ENCODE data around the gene QKI. TPM values are rescaled to one million over a fixed set of nuclear protein-coding genes. Genes with fewer than 3 reads are reported as not detected.
A peak's percentile ranks its signal among the peaks of the same experiment; 100 is the strongest.
"Not testable (repeated sequence)": the region's sequence is repeated elsewhere in the genome, so short reads cannot be mapped to it uniquely, and the experiment has no call there.

QKI gene
- total RNA-seq, 3 donors from 2014 or later (not counting 1 experiment from before 2014, with no cell fraction given) = 148 to 174 (median 166) TPM

GRCh38 chr6:163588220-163588919 lies 173.9 kb downstream of the QKI start:
- peaks cover 26 to 29% of the 10 kb centered on the region in 2 donors for H3K4me1 Mint-ChIP-seq
- peaks cover 3 to 8% of the 10 kb centered on the region in 2 donors for H3K9me3 Mint-ChIP-seq
- intact Hi-C loops (cut with micrococcal nuclease) = no loop called here
- peaks cover 13% of the 10 kb centered on the region for H3K36me3 Mint-ChIP-seq
- H3K27me3 ChIP-seq (ENCODE audit: control insufficient read depth, insufficient read depth, low read length) = no peaks in the 10 kb centered on the region
- no peak overlapping the region for H3K4me3 Mint-ChIP-seq
- H3K27me3 Mint-ChIP-seq (ENCODE audit: low read depth in 2 of 2) = peaks cover 5 to 15% of the 10 kb centered on the region in 2 donors
- H3K4me1 ChIP-seq (ENCODE audit: control insufficient read depth, insufficient read depth, low read length) = peaks cover 9% of the 10 kb centered on the region
- ATAC-seq (no peak), DNase-seq (no peak)
- H3K27ac Mint-ChIP-seq = no peak overlapping the region
- H3K27ac ChIP-seq (ENCODE audit: low read length) = no peak overlapping the region
- peaks cover 11% of the 10 kb centered on the region for H3K9me3 ChIP-seq (ENCODE audit: control insufficient read depth, insufficient read depth, low read length)
- WGBS (ENCODE audit: insufficient coverage) = 94% methylated on average over 22 of the region's 22 CpGs
- TF ChIP-seq CTCF (IDR thresholded peaks at IDR 0.05) = no peak
- no peak overlapping the region for H3K4me3 ChIP-seq (ENCODE audit: low read length)
- no peaks in the 10 kb centered on the region for H3K36me3 ChIP-seq (ENCODE audit: control insufficient read depth, insufficient read depth, low read length)

GRCh38 chr6:163589387-163589786 lies 174.9 kb downstream of the QKI start:
- DNase-seq = no peak

GRCh38 chr6:163590132-163590531 lies 175.6 kb downstream of the QKI start:
- DNase-seq; H3K27ac Mint-ChIP-seq; H3K4me3 Mint-ChIP-seq; ATAC-seq; H3K9me3 Mint-ChIP-seq; H3K27me3 ChIP-seq (ENCODE audit: control insufficient read depth, insufficient read depth, low read length); H3K27ac ChIP-seq (ENCODE audit: low read length); H3K36me3 ChIP-seq (ENCODE audit: control insufficient read depth, insufficient read depth, low read length); H3K4me1 ChIP-seq (ENCODE audit: control insufficient read depth, insufficient read depth, low read length); H3K4me3 ChIP-seq (ENCODE audit: low read length); intact Hi-C loops (cut with micrococcal nuclease): not testable (repeated sequence)
- peaks cover 15% of the 10 kb centered on the region for H3K36me3 Mint-ChIP-seq
- H3K9me3 ChIP-seq (ENCODE audit: control insufficient read depth, insufficient read depth, low read length) = peaks cover 11% of the 10 kb centered on the region
- 97% methylated on average over 9 of the region's 9 CpGs for WGBS (ENCODE audit: insufficient coverage)
- peaks cover 25 to 26% of the 10 kb centered on the region in 2 donors for H3K4me1 Mint-ChIP-seq
- H3K27me3 Mint-ChIP-seq (ENCODE audit: low read depth in 2 of 2) = peaks cover 5 to 18% of the 10 kb centered on the region in 2 donors

More at GRCh38 chr6:163589387-163589786, 174.9 kb downstream of the QKI start:
- peak in 2 of 3 donors; percentile 24 to 66 for ATAC-seq
- H3K27ac ChIP-seq (ENCODE audit: low read length) = no peak overlapping the region
- H3K36me3 Mint-ChIP-seq = peaks cover 15% of the 10 kb centered on the region
- peaks cover 9% of the 10 kb centered on the region for H3K4me1 ChIP-seq (ENCODE audit: control insufficient read depth, insufficient read depth, low read length)
- H3K36me3 ChIP-seq (ENCODE audit: control insufficient read depth, insufficient read depth, low read length) = no peaks in the 10 kb centered on the region
- no peak overlapping the region for H3K4me3 Mint-ChIP-seq
- intact Hi-C loops (cut with micrococcal nuclease) = no loop called here
- no peak overlapping the region for H3K27ac Mint-ChIP-seq
- peaks cover 4 to 9% of the 10 kb centered on the region in 2 donors for H3K9me3 Mint-ChIP-seq
- no peak overlapping the region for H3K4me3 ChIP-seq (ENCODE audit: low read length)
- no peak for TF ChIP-seq CTCF (IDR thresholded peaks at IDR 0.05)
- H3K4me1 Mint-ChIP-seq = peaks cover 25 to 26% of the 10 kb centered on the region in 2 donors
- H3K27me3 Mint-ChIP-seq (ENCODE audit: low read depth in 2 of 2) = peaks cover 5 to 15% of the 10 kb centered on the region in 2 donors
- peaks cover 11% of the 10 kb centered on the region for H3K9me3 ChIP-seq (ENCODE audit: control insufficient read depth, insufficient read depth, low read length)
- 52% methylated on average over 5 of the region's 5 CpGs for WGBS (ENCODE audit: insufficient coverage)
- no peaks in the 10 kb centered on the region for H3K27me3 ChIP-seq (ENCODE audit: control insufficient read depth, insufficient read depth, low read length)

GRCh38 chr6:163592872-163593271 lies 178.4 kb downstream of the QKI start:
- 100% methylated on average over 2 of the region's 3 CpGs for WGBS (ENCODE audit: insufficient coverage)
- H3K4me1 Mint-ChIP-seq = peaks cover 16 to 17% of the 10 kb centered on the region in 2 donors
- intact Hi-C loops (cut with micrococcal nuclease) = no loop called here
- H3K36me3 ChIP-seq (ENCODE audit: control insufficient read depth, insufficient read depth, low read length) = no peaks in the 10 kb centered on the region
- H3K4me1 ChIP-seq (ENCODE audit: control insufficient read depth, insufficient read depth, low read length) = peaks cover 5% of the 10 kb centered on the region
- no peak for DNase-seq
- H3K4me3 ChIP-seq (ENCODE audit: low read length) = no peak overlapping the region
- peaks cover 7 to 30% of the 10 kb centered on the region in 2 donors for H3K27me3 Mint-ChIP-seq (ENCODE audit: low read depth in 2 of 2)
- no peak overlapping the region for H3K27ac ChIP-seq (ENCODE audit: low read length)
- no peak overlapping the region for H3K27ac Mint-ChIP-seq
- peaks cover 4 to 9% of the 10 kb centered on the region in 2 donors for H3K9me3 Mint-ChIP-seq
- no peaks in the 10 kb centered on the region for H3K27me3 ChIP-seq (ENCODE audit: control insufficient read depth, insufficient read depth, low read length)
- ATAC-seq = no peak
- peaks cover 11% of the 10 kb centered on the region for H3K9me3 ChIP-seq (ENCODE audit: control insufficient read depth, insufficient read depth, low read length)
- TF ChIP-seq CTCF (IDR thresholded peaks at IDR 0.05) = no peak
- H3K36me3 Mint-ChIP-seq = peaks cover 15% of the 10 kb centered on the region
- no peak overlapping the region for H3K4me3 Mint-ChIP-seq

All from natural killer cell (primary cell).